A673 (cell line): ENCODE measurements around the gene KBTBD2.

ENCODE experiments used
- EZH2 ChIP-seq: fragments of 200-600 bp; sonication (generic); IDR thresholded peaks from 2 replicates; pipeline ENCODE4 v1.6.1; 2017; ENCODE audit warnings: borderline replicate concordance, low read depth, mild to moderate bottlenecking, mixed read lengths, antibody characterized with exemption, low read length; ENCODE audit not compliant: poor library complexity, severe bottlenecking
- TF ChIP-seq, protein P1 (sequence below): fragments of 300-800, 200-600 bp; sonication (generic); conservative IDR thresholded peaks from 2 replicates; pipeline ENCODE4 v1.5.1; 2017; ENCODE audit warnings: low read depth, mild to moderate bottlenecking, antibody characterized with exemption, low read length, moderate library complexity, mixed read lengths

DNA sequence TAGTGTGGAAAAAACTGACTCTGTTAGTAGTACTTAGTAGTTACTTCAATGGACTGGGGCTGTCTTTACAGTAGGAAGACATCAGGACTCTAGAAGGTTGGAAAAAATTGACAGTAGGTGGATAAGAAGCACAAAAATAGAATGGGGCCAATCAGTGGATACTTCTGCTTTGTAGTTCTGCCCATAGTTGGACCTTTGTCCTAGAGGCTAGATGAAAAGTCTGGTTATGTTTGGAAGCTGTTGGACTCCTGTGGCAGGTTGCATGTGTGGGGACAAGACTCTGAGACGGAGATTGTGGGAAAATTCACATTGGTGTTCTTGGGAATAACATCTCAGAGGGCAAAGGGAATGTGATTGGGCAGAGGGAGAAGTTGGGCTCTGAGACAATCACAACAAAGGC is 18.6 kb upstream of the KBTBD2 start:
- TF ChIP-seq, protein P1, sequence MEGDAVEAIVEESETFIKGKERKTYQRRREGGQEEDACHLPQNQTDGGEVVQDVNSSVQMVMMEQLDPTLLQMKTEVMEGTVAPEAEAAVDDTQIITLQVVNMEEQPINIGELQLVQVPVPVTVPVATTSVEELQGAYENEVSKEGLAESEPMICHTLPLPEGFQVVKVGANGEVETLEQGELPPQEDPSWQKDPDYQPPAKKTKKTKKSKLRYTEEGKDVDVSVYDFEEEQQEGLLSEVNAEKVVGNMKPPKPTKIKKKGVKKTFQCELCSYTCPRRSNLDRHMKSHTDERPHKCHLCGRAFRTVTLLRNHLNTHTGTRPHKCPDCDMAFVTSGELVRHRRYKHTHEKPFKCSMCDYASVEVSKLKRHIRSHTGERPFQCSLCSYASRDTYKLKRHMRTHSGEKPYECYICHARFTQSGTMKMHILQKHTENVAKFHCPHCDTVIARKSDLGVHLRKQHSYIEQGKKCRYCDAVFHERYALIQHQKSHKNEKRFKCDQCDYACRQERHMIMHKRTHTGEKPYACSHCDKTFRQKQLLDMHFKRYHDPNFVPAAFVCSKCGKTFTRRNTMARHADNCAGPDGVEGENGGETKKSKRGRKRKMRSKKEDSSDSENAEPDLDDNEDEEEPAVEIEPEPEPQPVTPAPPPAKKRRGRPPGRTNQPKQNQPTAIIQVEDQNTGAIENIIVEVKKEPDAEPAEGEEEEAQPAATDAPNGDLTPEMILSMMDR: no peak
- TF ChIP-seq EZH2: no peak
